HG03457 (cell line): Measurements from ENCODE around the gene EHD4.
A peak's percentile ranks its signal among the peaks of the same experiment; 100 is the strongest.

Experiments
- ATAC-seq: cut with Tn5 transposase; IDR thresholded peaks from one replicate; pipeline ENCODE4 v1.9.1; 2021; ENCODE audit warnings: moderate number of reproducible peaks; ENCODE audit not compliant: unreplicated experiment

Gene EHD4

DNA sequence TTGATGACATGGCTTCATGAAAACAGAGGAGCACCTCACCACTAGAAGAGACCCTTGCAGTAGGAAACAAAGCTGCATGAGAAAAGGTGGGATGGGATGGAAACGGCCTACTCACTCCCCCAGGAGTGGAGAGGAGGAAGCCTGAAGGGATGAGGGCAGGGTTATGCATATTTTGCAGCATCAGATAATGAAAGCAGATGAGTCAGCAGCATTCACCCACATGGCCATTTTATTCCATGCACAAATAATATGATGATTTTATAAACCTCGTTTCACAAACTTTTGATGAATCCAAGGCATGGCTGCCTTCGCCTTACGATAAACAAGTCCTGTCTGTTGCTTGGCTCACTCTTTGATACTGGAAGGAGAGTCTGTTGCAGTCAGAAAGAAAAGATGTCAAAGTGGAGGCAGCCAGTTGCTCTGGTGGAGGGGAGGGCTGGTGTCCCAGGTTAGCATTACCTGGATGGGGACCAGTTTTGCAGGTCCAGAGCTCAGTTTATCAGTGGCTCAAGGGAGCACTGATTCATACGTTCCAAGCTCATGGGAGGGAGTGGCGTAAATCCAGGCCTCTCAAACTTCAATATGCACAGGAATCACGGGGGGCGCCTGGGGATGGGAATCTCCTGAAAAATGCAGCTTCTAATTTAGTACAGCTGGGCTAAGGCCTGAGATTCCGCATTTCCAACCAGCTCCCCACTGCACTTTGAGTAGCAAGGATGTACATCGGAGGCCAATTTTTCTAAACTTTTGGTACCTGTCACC lies 9.2 kb upstream of the EHD4 start:
- no peak for ATAC-seq

DNA sequence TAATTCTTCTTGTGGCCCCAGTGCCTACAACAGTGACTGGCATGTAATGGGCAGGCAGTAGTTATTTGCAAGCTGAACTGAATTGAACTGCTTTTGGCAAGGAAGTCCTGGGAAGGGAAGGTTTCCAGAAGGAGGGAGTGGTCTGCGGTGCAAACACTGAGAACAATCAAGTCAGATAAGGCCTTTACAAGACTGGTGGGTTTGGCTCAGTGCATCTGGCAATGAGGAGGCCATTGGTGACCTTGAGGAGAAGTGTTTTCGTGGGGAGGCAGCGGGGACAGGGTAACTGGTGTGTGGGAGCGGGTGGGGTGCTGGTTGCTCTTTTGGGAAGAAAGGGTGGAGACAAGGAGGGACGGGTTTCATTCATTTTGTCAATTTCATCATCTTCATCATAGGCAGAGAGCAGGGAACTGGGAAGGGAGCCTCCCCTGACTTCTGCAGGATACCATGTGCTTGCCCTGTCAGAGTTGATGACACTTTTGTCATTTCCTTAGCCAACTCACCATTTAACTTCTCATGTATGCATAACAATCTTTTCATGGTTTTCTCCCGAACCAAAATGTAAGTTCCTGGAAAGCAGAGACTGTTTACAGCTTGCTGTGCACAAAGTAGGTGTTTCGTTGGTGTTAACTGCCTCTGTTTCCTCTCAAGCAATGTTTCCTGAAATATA lies 8.4 kb upstream of the EHD4 start:
- no peak for ATAC-seq

DNA sequence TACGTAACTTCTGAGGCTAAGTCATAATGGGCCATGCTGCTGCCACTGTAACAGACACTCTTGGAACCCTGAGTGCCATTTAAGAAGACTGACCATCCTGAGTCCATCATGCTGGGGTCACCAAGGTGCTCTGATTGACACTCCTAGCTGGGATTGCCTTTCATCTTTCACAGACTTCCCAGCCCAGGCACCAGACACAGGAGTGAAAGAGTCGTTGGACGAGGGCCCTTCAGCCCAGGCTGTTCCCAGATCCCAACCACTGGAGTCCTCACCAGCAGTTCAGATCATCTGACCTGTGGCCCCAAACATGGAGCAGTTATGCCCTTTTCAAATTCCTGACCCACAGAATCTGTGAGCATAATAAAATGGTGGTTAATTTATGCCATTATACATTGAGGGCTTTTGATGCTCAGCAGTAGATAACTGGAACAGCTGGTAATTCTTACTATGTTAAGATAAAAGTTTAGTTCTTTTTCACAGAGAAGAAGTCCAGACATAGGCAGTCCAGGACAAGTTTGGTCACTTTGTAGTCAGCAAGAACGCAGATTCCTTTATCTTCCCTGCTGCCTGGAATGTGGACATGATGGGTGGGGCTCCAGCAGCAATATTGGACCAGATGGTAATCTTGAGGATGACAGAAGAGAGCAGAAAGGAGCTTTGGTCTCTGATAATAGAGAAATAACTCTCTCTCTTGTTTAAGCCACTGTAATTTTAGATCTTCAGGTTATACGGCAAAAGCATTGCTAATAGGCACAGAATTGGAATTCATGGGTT lies 7.3 kb upstream of the EHD4 start:
- no peak for ATAC-seq

DNA sequence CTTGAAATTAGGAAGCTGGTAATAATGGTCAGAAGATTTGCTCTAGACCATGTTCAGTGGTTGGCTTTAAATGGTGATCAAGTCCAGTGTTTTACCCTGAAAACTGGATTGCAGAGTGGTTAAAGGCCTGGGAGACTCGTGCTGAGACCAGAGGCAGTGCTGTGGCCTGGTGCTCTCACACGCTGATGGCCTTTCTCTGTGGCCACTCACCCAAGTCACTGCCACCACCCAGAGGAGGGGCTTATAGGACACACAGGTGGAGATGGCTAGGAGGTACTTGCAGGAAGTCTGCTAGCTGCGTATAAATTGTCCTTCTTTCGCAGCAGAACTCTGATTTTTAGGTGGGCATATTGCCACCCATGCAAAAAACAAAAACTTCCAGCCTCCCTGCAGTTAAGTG lies 6.2 kb upstream of the EHD4 start:
- ATAC-seq, result no peak

DNA sequence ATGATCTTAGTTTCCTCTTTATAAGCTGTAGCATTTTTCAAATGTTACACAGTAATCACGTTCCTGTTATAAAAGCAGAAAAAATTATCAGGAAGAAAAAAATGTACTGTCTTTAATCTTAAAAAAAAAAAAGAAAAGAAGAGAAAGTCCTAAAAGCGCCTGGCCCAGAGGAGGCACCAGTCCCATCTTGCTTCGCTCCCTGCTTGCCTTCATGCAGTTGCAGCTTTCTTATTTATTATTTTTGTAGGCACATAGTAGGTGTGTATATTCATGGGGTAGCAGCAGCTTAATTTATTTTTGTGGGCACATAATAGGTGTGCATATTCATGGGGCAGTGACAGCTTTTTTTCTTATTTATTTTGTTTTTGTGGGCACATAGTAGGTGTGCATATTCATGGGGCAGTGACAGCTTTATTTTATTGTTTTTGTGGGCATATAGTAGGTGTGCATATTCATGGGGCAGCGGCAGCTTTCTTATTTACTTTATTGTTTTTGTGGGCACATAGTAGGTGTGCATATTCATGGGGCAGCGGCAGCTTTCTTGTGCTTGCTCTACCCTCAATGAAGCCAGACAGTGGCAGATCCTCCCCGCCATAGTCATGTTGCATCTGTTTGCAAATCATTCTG lies 5.5 kb upstream of the EHD4 start:
- no peak for ATAC-seq

DNA sequence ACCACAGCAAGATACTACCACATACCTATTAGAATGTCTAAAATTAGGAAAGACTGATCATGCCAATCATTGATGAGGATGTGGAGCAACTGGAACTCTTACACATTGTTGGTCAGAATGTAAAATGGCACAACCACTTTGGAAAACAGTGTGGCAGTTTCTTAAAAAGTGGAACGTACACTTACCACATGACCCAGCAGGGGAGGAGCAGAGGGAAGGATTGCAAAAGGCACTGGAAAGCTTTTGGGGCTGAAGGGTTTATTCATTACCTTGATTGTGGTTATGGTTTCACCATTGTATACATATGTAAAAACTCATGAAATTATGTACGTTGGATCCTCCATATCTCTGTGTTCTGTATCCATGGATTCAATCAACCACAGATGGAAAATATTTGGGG lies 3.3 kb upstream of the EHD4 start:
- ATAC-seq, result no peak

GRCh38 chr15:41974041-41974440 lies 1.7 kb upstream of the EHD4 start:
- ATAC-seq, result no peak

DNA sequence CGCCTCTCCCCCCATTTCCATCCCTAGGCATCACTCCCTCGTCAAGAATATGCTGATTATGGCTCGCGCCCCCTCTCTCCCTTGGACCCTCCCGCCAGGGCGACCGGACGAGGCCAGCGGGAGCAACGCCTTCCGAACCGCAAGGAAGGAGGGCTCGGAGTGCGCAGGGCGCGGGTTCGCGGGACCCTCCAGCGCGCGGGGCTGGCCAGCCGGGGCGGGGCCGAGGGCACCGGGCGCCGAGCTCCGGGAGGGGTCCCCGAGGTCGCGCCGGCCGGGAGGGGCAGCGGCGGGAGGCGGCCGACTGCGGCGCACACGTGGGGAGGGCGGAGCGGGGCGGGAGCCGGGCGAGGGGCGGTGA lies 483 bp downstream of the EHD4 start:
- peak; percentile 7 for ATAC-seq

- ATAC-seq, result peak; percentile 32
Observed at GRCh38 chr15:41971089-41971894, 1.1 kb downstream of the EHD4 start.

DNA sequence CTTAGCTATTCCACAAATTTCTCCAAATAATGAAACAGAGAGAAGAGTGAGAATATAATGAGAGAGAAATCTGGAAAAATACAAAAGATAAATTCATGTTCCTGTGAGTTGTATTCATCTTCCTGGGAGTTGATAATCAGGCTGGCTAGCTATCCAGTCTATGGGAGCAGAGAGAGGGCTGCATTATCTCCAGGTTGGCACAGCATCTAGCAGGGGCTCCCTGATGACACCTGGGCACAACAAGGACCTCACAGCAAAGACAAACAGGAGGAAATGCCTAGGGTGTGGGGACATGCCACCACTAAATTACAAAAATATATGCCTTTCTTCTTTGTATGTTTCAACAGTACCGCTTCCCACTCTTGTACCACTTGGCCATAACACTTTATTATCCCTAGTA lies 1.9 kb downstream of the EHD4 start:
- no peak for ATAC-seq

- no peak for ATAC-seq
Observed at GRCh38 chr15:41969851-41970431, 2.4 kb downstream of the EHD4 start.

DNA sequence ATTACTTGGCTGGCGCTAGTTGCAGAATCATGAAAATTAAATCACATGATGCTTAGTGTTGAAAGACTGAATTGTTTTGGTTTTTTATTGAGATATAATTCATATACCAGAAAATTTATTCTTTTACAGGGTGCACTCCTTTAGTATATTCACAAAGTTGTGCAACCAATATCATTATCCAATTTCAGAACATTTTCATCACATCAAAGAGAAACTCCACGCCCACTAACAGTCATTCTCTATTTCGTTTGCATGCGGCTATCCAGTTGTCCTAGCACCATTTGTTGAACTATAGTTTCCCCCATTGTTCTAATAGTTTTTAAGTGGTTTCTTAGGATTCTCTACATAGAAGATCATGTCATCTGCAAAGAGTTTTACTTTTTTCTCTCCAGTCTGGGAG lies 3.7 kb downstream of the EHD4 start:
- no peak for ATAC-seq

- no peak for ATAC-seq
Observed at GRCh38 chr15:41967506-41968206, 4.7 kb downstream of the EHD4 start.

- no peak for ATAC-seq
Observed at GRCh38 chr15:41966920-41967465, 5.4 kb downstream of the EHD4 start.

DNA sequence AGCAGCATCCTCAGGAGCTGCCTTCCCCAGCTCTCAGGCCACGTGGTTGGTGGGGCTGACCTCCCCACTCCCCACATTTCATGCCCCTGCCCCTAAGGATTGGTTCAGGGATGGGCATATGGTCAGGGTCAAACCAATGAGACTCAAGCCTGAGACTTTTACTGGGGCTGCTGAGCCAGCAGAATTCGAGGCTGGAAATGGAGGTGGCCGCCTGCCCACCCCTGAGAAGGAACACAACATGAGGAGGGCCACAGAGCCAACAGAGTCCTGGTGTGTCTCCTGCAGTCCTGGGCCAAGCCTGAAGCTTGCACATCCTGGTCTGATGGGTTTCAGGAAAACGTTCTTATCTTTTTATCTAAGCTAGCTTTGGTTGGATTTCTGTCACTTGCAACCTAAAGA lies 5.9 kb downstream of the EHD4 start:
- no peak for ATAC-seq

GRCh38 chr15:41965441-41966413 lies 6.6 kb downstream of the EHD4 start:
- ATAC-seq, result no peak

DNA sequence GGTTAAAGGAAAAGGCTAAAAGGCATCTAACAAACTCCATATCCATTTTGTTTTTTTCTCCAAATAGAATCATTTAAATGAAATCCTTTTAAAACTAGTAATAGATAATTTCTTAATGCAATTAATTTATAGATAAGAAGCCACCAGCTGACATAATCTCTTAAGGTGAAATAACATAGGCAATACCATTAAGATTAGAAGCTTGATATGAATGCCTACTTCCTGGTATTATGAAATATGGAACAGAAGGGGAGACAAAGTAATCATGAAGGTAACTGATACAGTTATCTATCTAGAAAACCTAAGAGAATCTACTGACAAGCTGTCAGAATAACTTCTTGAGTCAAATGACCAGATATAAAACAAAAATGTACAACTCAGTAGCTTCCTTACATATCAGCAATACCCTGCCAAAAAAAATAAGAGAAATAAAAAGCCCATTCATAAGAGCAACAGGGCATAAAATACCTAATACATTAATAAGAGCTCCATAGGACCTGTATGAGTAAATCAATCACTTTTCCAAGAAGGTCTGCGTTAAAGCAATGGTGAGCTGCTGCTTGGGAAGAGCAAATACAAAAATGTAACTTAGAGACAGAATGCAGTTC lies 10.7 kb downstream of the EHD4 start:
- no peak for ATAC-seq

DNA sequence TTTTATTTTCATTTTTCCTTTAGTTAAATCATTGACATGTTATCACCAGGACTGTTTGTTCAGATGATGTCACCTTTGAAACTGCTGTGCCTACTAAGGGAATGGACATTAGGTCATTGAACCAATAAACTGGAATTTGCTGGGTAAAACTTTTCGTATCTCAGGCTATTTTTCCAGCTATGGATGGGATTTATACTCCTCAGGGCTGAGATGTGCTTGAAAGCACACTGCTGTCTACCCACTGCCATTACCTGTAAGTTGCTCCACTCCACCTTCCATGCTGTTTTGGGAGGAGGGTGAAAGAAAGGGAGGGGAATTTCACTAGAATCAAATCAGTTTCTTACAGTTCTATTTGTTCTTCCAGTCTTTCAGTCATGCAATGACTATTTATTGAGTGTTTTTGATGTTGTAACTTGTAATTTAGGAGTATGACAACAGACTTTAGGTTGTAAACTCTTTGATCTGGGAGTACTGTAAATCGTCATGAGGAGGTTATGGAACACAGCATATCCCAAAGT lies 11.3 kb downstream of the EHD4 start:
- ATAC-seq, result no peak
